GM12801 (cell line): ENCODE data around the gene PARD3B.

ENCODE experiments used
- TF ChIP-seq, protein P1 (sequence below): IDR thresholded peaks from one replicate; pipeline ENCODE4 v1.5.1; 2011; ENCODE audit warnings: control low read depth; ENCODE audit not compliant: insufficient read length; ENCODE audit errors: extremely low read depth

The PARD3B gene

GRCh38 chr2:204944927-204945326 lies 399.7 kb downstream of the PARD3B start:
- TF ChIP-seq, protein P1, sequence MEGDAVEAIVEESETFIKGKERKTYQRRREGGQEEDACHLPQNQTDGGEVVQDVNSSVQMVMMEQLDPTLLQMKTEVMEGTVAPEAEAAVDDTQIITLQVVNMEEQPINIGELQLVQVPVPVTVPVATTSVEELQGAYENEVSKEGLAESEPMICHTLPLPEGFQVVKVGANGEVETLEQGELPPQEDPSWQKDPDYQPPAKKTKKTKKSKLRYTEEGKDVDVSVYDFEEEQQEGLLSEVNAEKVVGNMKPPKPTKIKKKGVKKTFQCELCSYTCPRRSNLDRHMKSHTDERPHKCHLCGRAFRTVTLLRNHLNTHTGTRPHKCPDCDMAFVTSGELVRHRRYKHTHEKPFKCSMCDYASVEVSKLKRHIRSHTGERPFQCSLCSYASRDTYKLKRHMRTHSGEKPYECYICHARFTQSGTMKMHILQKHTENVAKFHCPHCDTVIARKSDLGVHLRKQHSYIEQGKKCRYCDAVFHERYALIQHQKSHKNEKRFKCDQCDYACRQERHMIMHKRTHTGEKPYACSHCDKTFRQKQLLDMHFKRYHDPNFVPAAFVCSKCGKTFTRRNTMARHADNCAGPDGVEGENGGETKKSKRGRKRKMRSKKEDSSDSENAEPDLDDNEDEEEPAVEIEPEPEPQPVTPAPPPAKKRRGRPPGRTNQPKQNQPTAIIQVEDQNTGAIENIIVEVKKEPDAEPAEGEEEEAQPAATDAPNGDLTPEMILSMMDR, result no peak

GRCh38 chr2:204945376-204945775 lies 400.1 kb downstream of the PARD3B start:
- TF ChIP-seq, protein P1, result no peak

DNA sequence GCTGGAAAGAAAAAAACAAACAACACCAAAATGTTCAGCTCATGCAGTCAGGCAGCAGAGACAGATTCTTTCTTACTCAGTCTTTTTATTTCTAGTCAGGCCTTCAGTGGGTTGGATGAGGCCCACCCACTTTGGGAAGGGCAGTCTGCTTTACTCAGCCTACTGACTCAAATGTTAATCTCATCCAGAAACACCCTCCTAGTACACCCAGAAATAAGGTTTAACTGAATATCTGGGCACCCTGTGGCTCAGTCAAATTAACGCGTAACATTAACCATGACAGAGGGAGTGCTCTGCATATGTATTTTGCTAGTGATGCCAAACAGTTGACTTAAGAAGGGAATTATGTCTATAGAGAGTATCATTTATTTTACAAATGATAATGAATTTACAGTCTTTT lies 401.6 kb downstream of the PARD3B start:
- TF ChIP-seq, protein P1, result no peak

GRCh38 chr2:204947405-204947804 lies 402.1 kb downstream of the PARD3B start:
- TF ChIP-seq, protein P1, result no peak

- TF ChIP-seq, protein P1, result no peak
These were observed 402.9 kb downstream of the PARD3B start for GRCh38 chr2:204948024-204948763.

- TF ChIP-seq, protein P1, result no peak
These were observed 403.5 kb downstream of the PARD3B start for GRCh38 chr2:204948822-204949221.

DNA sequence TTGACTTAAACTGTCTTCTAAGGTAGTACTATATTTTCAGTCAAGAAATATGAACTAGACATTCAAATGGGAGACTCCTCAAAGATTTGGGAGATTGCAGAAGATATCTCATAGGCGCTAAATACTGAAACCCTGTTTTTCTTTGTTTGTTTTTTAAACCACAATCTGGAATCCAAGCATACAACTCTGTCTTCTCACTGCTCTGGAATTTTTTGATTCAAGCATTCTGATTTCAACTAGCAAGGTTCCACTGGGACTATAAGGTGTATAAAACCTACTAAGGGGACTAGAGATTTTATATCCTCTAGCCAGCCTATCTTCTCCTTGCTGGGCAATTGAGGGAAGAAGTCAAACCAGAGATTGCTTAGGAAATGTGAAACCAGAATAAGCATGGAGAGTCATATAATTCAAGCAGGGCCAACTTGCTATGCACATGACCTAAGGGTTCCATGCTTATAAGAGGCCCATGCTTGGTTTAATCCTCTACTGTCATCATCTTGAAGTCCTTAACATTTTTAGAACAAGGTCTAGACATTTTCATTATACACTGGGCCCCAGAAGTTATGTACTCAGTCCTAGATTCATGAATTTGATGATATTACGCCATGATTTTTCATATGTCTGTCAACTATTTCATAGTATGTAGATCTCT lies 405.5 kb downstream of the PARD3B start:
- TF ChIP-seq, protein P1, result no peak
